Measurements from ENCODE around the gene KCNQ1.

The KCNQ1 gene

GRCh38 chr11:2883640-2883978, 438.8 kb downstream of the KCNQ1 start:
- no peak for DNase-seq (ENCODE audit: low spot score)

- DNase-seq (ENCODE audit: low spot score): no peak
Measured at GRCh38 chr11:2883979-2884815, 439.4 kb downstream of the KCNQ1 start.

- peak; percentile 28 for DNase-seq (ENCODE audit: low spot score)
Measured at GRCh38 chr11:2885017-2885677, 440.3 kb downstream of the KCNQ1 start.

- peak; percentile 78 for DNase-seq (ENCODE audit: low spot score)
Measured at GRCh38 chr11:2885678-2886081, 440.9 kb downstream of the KCNQ1 start, which contains the start of gene CDKN1C. CDKN1C (minus strand) TSS chr11:2885775; CDS start chr11:2885456, 319 bp downstream.

GRCh38 chr11:2886191-2886894, 441.5 kb downstream of the KCNQ1 start:
- DNase-seq (ENCODE audit: low spot score): no peak

GRCh38 chr11:2886936-2887335, 442.1 kb downstream of the KCNQ1 start:
- DNase-seq (ENCODE audit: low spot score): no peak

- DNase-seq (ENCODE audit: low spot score): no peak
Measured at GRCh38 chr11:2887515-2888195, 442.8 kb downstream of the KCNQ1 start.

- DNase-seq (ENCODE audit: low spot score): peak; percentile 84
Measured at GRCh38 chr11:2888266-2888968, 443.6 kb downstream of the KCNQ1 start.

- DNase-seq (ENCODE audit: low spot score): no peak
Measured at GRCh38 chr11:2889362-2890273, 444.8 kb downstream of the KCNQ1 start.

- DNase-seq (ENCODE audit: low spot score): no peak
Measured at GRCh38 chr11:2890466-2891294, 445.9 kb downstream of the KCNQ1 start.

GRCh38 chr11:2891326-2892214, 446.8 kb downstream of the KCNQ1 start:
- no peak for DNase-seq (ENCODE audit: low spot score)

GRCh38 chr11:2892215-2892966, 447.6 kb downstream of the KCNQ1 start:
- peak; percentile 21 for DNase-seq (ENCODE audit: low spot score)

GRCh38 chr11:2892967-2893528, 448.2 kb downstream of the KCNQ1 start:
- DNase-seq (ENCODE audit: low spot score): no peak

- DNase-seq (ENCODE audit: low spot score): no peak
Measured at GRCh38 chr11:2893935-2894334, 449.1 kb downstream of the KCNQ1 start.

GRCh38 chr11:2896047-2896446, 451.2 kb downstream of the KCNQ1 start:
- no peak for DNase-seq (ENCODE audit: low spot score)

GRCh38 chr11:2897048-2897447, 452.2 kb downstream of the KCNQ1 start:
- no peak for DNase-seq (ENCODE audit: low spot score)

- DNase-seq (ENCODE audit: low spot score): no peak
Measured at GRCh38 chr11:2898366-2899079, 453.7 kb downstream of the KCNQ1 start.
